SU-DHL-6 (cell line): ENCODE results near the gene SRA1.

Source experiments
- H2AFZ ChIP-seq: fragments of 200-600 bp; sonication (generic); 2 replicates; pipeline ENCODE4 v1.6.1; 2014; ENCODE audit warnings: low read depth, mild to moderate bottlenecking, moderate library complexity, mixed read lengths, antibody characterized with exemption, low read length; ENCODE audit not compliant: severe bottlenecking
- H3F3A ChIP-seq: fragments of 200-600 bp; shearing (Covaris generic); 2 replicates; pipeline ENCODE4 v1.6.0; 2016; ENCODE audit warnings: antibody characterized with exemption, mild to moderate bottlenecking; ENCODE audit not compliant: insufficient read depth
- H3K27ac ChIP-seq: fragments of 200-600 bp; sonication (generic); 2 replicates; pipeline ENCODE4 v1.5.1; 2016; ENCODE audit warnings: low read depth, mild to moderate bottlenecking, low read length, moderate library complexity, mixed read lengths
- H3K27me3 ChIP-seq: fragments of 200-600 bp; sonication (generic), shearing (Covaris generic); 2 replicates; pipeline ENCODE4 v1.6.0; 2014; ENCODE audit warnings: mild to moderate bottlenecking, low read length
- H3K36me3 ChIP-seq: fragments of 200-600 bp; sonication (generic); 2 replicates; pipeline ENCODE4 v1.6.1; 2014; ENCODE audit warnings: mild to moderate bottlenecking, low read length, mixed read lengths
- H3K4me2 ChIP-seq: fragments of 300-600, 200-600 bp; shearing (Covaris generic), sonication (generic); 2 replicates; pipeline ENCODE4 v1.6.0; 2014; ENCODE audit warnings: low read length, low read depth, mild to moderate bottlenecking; ENCODE audit not compliant: poor library complexity, severe bottlenecking
- H3K4me3 ChIP-seq: fragments of 200-600 bp; sonication (generic); 2 replicates; pipeline ENCODE4 v1.5.1; 2014; ENCODE audit warnings: antibody characterized with exemption, low read length, mild to moderate bottlenecking, mixed read lengths; ENCODE audit not compliant: insufficient read depth, poor library complexity, severe bottlenecking
- H3K79me2 ChIP-seq: fragments of 200-600 bp; sonication (generic); 2 replicates; pipeline ENCODE4 v1.6.1; 2014; ENCODE audit warnings: mild to moderate bottlenecking, low read length, moderate library complexity; ENCODE audit not compliant: insufficient read depth
- H3K9ac ChIP-seq: fragments of 200-600 bp; sonication (generic); 2 replicates; pipeline ENCODE4 v1.7.0; 2014; ENCODE audit warnings: mild to moderate bottlenecking, low read length
- H3K9me2 ChIP-seq: fragments of 200-600 bp; sonication (generic); replicated peaks from 2 replicates; pipeline ENCODE4 v1.6.1; 2014; ENCODE audit warnings: low read length; ENCODE audit not compliant: insufficient read depth
- H3K9me3 ChIP-seq: fragments of 200-600 bp; sonication (generic); 2 replicates; pipeline ENCODE4 v1.6.1; 2014; ENCODE audit warnings: low read length, mixed read lengths; ENCODE audit not compliant: insufficient read depth
- H4K20me1 ChIP-seq: fragments of 200-600 bp; sonication (generic); 2 replicates; pipeline ENCODE4 v1.6.1; 2014; ENCODE audit warnings: low read depth, mild to moderate bottlenecking, antibody characterized with exemption, low read length, moderate library complexity, mixed read lengths
- CTCF ChIP-seq: fragments of 200-600 bp; sonication (generic); IDR thresholded peaks from one replicate; pipeline ENCODE4 v1.5.1; 2017; ENCODE audit warnings: antibody characterized with exemption, mild to moderate bottlenecking, low read length, moderate library complexity; ENCODE audit not compliant: insufficient read depth, poor library complexity, severe bottlenecking
- EZH2phosphoT487 ChIP-seq: fragments of 200-600 bp; sonication (generic), shearing (Covaris generic); conservative IDR thresholded peaks from 2 replicates; pipeline ENCODE4 v1.6.1; 2018; ENCODE audit warnings: mild to moderate bottlenecking, antibody characterized with exemption, low read length, moderate library complexity, mixed read lengths

Gene SRA1

GRCh38 chr5:140566665-140567064 lies 9.4 kb upstream of the SRA1 start:
- H3K9ac ChIP-seq = no peak overlapping the region
- no peaks in the 10 kb centered on the region for H3F3A ChIP-seq
- H3K27ac ChIP-seq = no peak overlapping the region
- H3K9me3 ChIP-seq = no peaks in the 10 kb centered on the region
- no peak overlapping the region for H3K4me2 ChIP-seq
- H3K9me2 ChIP-seq = no peaks in the 10 kb centered on the region
- H3K36me3 ChIP-seq = no peaks in the 10 kb centered on the region
- H3K79me2 ChIP-seq = peaks cover 15% of the 10 kb centered on the region; the same call in 1 of the 2 replicates
- no peak overlapping the region for H2AFZ ChIP-seq
- TF ChIP-seq EZH2phosphoT487 = no peak
- TF ChIP-seq CTCF = no peak
- no peak overlapping the region for H3K4me3 ChIP-seq
- H4K20me1 ChIP-seq = no peaks in the 10 kb centered on the region
- H3K27me3 ChIP-seq = no peaks in the 10 kb centered on the region

GRCh38 chr5:140565780-140566095 lies 8.5 kb upstream of the SRA1 start:
- H3K9ac ChIP-seq = peak overlapping the region; percentile 82
- H3K79me2 ChIP-seq = peaks cover 15% of the 10 kb centered on the region; the same call in 1 of the 2 replicates
- H3K9me3 ChIP-seq = no peaks in the 10 kb centered on the region
- TF ChIP-seq EZH2phosphoT487 = no peak
- TF ChIP-seq CTCF = no peak
- H3K36me3 ChIP-seq = no peaks in the 10 kb centered on the region
- H4K20me1 ChIP-seq = no peaks in the 10 kb centered on the region
- H2AFZ ChIP-seq = no peak overlapping the region
- no peaks in the 10 kb centered on the region for H3K9me2 ChIP-seq
- H3K27ac ChIP-seq = no peak overlapping the region
- no peaks in the 10 kb centered on the region for H3F3A ChIP-seq
- peak overlapping the region; percentile 72 for H3K4me3 ChIP-seq
- peak overlapping the region; percentile 71 for H3K4me2 ChIP-seq
- no peaks in the 10 kb centered on the region for H3K27me3 ChIP-seq

GRCh38 chr5:140565024-140565779 lies 7.9 kb upstream of the SRA1 start:
- H3K79me2 ChIP-seq = peaks cover 15% of the 10 kb centered on the region; the same call in 1 of the 2 replicates
- H4K20me1 ChIP-seq = no peaks in the 10 kb centered on the region
- H3K9ac ChIP-seq = peak overlapping the region; percentile 82
- H3K27me3 ChIP-seq = no peaks in the 10 kb centered on the region
- peak overlapping the region; percentile 71 for H3K4me2 ChIP-seq
- peak overlapping the region; percentile 85 for H2AFZ ChIP-seq
- H3K27ac ChIP-seq = peak overlapping the region; percentile 34
- no peaks in the 10 kb centered on the region for H3K9me3 ChIP-seq
- H3K36me3 ChIP-seq = no peaks in the 10 kb centered on the region
- no peaks in the 10 kb centered on the region for H3F3A ChIP-seq
- H3K9me2 ChIP-seq = no peaks in the 10 kb centered on the region
- peak overlapping the region; percentile 72 for H3K4me3 ChIP-seq
- TF ChIP-seq CTCF = no peak
- TF ChIP-seq EZH2phosphoT487 = no peak
